Measurements from ENCODE around the gene NHSL1.

DNA sequence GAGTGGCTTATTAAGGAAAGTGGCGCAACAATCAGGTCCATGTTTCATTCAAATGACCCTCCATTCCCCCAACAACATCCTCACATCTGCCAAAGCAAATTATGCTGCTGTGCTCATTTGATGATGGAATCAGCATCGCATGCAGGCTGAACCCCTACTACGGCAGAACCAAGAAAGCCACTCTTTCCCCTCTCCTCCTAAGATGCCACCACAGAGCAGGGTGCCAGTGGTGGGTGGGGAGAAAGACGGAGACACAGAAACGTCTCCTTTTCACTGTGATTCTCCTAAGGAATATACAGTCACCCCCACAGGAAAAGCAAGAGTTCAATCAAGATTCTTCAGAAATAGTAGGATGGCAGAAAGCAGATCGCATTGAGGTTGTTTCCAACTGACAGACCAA is 78.2 kb downstream of the NHSL1 start:
- TF ChIP-seq POLR2A (IDR thresholded peaks at IDR 0.05) (no peak), POLR2AphosphoS5 (IDR thresholded peaks at IDR 0.05) (no peak), EP300 (IDR thresholded peaks at IDR 0.05; ENCODE audit: low read depth) (no peak)
- TF ChIP-seq, protein P1, sequence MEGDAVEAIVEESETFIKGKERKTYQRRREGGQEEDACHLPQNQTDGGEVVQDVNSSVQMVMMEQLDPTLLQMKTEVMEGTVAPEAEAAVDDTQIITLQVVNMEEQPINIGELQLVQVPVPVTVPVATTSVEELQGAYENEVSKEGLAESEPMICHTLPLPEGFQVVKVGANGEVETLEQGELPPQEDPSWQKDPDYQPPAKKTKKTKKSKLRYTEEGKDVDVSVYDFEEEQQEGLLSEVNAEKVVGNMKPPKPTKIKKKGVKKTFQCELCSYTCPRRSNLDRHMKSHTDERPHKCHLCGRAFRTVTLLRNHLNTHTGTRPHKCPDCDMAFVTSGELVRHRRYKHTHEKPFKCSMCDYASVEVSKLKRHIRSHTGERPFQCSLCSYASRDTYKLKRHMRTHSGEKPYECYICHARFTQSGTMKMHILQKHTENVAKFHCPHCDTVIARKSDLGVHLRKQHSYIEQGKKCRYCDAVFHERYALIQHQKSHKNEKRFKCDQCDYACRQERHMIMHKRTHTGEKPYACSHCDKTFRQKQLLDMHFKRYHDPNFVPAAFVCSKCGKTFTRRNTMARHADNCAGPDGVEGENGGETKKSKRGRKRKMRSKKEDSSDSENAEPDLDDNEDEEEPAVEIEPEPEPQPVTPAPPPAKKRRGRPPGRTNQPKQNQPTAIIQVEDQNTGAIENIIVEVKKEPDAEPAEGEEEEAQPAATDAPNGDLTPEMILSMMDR (IDR thresholded peaks at IDR 0.05), result no peak

All from transverse colon (tissue), 4 donors.